GM21423 (cell line): ENCODE measurements around the gene ME3.

ENCODE experiments used
- ATAC-seq: cut with Tn5 transposase; IDR thresholded peaks from one replicate; pipeline ENCODE4 v1.9.1; 2021; ENCODE audit warnings: mild to moderate bottlenecking, moderate library complexity; ENCODE audit not compliant: unreplicated experiment

The ME3 gene

DNA sequence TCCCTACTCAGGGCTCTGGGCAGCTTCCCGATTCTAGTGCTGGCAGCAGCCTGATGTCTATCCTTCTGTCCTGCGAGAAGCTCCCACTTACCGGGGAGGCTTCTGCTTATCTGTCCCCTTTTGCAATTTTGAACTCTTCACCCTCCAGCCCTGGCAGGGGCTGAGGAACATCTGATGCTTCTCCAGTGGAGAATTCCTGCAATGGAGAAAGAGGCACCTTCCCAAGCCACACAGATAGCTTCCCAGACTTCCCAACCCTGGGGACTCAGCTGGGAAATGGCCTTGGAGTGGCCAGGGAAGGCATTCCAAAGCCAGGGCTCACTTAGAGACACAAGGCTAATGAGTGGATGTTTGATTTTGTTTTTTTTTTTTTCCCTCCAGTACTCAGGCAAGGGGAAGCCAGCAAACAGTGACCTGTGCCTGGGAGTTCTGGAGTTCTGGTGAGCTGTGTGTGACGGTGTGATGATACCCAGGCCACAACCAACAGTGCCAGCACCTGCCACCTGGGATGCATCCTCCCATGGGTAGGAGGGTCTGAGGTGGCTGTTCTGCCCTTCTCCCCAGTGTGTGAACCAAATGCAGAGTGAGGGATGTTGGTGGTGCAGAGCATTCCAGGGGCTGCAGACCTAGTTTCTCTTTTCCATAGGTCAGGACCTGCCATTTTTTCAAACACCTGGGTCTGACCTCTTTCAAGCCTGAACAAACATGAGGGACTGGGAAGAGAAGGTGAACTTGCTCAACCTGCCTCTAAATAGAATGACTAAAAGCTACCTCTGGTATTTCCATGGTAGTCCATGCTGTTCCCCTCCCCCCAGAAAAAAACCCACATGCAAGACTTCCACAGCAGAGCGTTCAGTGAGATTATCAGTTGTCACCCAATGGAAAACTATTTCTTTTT, 202.7 kb downstream of the ME3 start:
- ATAC-seq = no peak

DNA sequence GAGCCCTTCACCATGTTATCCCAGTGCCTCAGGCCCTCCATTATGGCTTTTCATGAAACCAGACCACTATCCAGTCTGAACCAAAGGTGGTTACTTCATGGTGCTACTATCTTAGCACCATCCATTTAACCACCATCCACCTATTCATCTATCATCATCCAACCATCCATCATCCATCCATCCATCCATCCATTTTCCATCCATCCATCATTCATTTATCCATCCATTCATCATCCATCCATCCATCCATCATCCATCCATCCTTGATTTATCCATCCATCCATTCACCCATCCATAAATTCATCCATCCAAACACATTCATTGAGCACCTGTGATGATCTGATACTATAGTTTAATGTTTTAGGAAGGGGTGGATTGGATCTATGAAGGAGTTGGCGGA, 204.2 kb downstream of the ME3 start:
- no peak for ATAC-seq

DNA sequence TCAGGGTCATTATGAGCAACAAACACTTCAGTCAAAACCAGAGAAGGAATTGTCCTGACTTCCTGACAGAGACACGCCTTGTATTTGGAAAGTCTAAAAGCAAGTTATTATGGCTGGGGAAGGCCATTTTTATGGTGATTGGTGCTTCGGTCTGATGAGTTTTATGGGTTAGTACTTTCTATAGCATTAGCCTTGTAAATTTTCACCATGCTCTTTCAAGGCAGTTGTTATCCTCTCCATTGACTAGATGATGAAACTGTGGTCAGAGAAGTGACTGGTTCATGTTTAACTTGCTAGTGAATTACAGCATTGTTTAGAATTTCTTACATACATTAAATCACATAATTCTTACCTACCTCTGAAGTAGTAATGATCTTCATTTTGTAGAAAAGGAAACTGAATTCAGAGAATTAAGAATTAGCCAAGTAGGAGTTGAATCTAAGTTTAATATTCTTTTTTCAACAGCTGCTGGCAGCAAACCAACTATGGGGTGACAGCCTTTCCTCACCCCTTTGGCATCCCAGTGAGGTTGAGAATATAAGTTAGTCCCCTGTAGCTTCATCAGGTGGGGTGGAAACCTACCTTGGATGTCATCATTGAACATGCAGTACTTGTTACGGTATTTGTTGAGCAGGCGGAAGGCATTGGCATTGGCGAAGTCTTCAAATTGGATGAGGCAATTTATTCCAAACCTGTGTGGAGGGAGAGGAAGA, 207.8 kb downstream of the ME3 start:
- no peak for ATAC-seq

DNA sequence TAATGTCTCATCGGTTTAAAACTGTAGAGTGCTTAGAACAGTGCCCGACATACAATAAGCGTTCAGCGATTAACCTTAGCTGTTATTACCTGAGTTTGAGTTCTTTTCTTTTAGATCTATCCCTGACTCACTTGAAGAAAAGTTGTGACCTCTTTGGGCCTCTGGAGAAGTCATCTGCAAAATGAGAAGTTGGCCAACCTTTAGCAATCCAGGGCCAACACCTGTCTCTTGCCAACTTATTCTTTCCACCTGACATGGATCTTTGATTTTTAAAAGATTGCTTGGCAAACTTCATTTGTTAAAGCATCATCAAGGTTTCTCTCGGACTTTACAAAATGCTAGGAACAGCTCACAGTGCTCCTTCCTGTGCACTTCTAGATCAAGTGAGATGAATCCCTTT, 208.5 kb downstream of the ME3 start:
- no peak for ATAC-seq

DNA sequence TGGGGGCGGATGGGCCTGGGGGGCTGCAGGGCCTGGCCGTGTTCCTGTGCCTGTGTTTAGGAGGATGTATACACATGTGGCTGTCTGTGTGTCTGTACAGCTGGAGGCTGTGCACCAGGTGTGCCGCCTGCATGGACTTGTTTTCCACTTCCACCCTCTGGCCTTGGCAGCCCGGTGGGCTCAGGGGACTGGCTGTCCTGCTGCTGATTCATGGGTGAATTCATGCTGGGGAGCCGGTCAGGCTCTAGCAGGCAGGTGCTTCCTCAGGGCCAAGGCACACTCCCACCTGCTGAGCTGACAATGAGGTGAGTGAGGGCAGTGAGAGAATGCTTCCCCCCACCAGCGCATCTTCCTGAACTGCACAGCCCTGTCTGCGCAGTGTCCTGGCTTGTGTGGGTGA, 209.3 kb downstream of the ME3 start:
- no peak for ATAC-seq

DNA sequence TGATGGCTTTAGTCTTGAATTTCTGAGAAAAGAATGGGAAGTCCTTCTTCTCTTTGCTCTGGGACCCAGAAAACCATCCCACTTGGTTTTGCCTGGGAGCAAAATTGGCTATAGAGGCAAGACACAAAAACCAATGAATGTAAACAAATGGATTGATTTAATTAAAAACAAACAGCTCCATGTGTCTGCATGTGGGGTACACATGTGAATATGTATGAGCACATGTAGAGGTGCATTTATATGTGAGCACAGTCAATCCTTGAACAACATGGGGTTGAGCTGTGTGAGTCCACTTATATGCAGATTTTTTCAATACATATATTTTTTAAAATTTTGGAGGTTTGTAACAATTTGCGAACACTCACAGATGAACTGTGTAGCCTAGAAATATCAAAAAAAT, 210.5 kb downstream of the ME3 start:
- no peak for ATAC-seq

DNA sequence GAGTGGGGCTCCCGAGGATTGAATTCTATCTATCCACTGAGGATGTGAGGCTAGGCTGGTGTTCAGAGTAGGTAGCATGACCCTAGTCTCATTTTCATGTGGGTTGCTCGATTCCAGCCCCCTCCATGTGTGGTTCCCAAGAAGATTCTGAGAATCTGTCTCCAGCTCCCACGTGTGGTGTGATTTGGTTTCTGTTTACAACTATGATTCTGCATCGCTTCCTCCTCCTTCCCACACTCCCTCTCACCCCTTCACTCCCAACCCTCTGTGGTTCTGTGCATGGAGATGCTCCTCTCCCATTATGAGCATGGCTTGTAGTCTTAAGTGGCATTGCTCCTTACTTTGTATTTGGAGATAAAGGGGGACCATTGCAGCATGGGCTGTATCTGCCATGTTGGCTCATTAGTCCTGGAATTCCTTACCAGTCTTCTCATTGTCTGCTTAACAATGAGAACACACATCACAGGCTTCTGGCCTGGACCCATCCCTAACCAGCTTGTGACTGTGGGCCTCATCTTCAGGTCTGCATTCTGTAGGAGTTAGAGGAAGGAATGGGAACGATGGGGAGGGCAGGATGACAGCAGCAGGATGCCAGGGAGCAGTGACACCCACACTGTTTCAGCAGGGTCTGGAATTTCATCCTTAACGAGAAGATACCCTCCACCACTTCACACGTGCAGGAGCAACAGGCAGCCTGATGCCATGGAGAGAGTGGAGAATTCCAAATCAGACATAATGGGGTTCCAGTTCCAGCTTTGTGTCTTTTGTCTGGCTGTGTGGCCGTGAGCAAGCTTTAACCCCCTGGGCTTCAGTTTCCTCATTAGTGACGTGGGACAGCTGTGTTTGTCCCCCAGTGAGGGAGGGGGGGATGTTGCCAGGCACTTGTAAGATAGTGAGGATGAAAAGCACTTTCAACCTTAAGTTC, 211.7 kb downstream of the ME3 start:
- no peak for ATAC-seq

DNA sequence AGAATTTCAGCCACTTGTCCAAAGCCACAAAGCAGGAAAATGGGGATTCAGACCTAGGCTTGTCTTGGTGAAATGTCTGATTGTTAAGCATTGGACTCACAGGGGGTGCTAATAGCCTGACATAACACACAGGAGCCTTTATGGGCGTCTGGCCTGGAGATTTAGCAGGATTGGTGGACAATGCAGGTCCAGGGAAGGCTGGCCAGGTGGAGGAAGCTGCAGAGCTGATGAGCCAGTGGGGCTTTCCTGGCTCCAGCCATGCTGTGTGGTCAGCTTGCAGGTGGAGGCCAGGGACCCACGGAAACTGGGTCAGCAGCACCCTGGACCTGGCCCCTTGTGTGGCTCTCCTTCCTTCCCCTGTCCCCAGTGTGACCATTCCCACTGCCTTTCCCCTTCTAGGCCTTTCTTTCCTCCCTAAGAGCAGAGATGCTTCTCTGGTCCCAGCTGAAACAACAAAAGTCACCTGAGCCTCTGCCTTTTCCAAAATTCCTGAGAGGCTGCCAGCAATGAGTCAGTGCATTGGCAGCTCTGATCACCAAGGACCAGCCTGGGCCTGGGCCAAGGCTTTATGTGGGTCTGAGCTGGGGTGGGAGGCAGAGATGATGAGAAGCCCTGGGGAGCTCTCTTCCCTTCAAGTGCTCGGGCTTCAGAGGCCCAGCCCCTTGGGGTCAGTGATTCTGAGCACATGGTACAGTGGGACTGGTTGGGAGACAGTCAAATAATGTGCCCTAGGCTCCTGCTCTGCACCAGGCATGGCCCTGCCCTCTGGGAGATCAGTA, 212.5 kb downstream of the ME3 start:
- ATAC-seq = no peak

DNA sequence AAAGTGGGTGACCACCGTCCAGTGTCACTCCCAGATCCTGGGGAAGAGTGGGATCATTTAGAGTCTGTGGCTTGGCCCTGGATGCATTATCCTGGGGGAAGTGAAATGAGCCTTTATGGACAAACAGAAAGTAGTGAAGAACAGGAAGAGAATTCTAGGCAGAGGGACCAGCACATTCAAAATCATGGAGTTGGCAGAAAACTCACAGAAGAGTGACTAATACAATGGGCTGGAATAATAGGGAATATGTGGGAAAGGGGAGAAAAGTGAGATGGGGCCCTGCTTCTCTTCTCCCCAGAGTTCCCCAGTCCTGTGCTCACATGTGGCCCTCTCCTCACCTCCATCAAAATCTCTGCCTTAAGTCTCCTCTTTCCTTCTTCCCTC, 213.4 kb downstream of the ME3 start:
- ATAC-seq = no peak

DNA sequence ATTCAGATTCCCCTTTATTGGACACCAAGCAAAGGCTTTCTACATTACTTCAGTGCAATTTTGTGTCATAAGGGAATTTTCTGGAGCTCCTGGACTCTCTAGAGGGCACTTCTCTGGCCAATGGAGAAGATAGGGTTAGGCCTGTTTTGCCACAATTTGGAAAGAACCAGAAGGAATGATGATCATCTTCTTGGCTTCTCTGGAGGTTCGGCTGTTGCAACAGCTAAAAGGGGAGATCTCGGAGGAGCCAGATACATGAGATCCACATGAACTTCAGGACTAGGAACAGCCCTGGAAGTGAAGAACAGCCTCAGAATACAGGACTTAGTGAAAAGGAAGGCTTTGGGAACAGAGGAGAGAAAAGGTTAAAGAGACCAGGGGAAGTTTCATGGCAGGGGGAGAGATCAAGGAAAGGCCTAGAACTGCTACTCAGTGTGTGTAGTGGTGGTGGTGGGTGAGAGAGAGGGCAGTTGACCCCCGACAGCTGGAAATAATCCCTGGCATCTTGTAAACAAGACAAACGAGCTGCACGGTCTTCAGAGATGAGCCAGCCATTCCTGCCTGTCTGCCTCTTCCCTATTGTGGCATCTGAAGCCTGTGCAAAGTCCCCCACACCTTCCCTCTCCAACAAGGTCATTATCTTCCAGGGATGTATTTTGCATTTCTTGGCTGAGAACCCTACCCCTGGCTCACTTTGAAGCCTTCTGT, 214.0 kb downstream of the ME3 start:
- no peak for ATAC-seq

DNA sequence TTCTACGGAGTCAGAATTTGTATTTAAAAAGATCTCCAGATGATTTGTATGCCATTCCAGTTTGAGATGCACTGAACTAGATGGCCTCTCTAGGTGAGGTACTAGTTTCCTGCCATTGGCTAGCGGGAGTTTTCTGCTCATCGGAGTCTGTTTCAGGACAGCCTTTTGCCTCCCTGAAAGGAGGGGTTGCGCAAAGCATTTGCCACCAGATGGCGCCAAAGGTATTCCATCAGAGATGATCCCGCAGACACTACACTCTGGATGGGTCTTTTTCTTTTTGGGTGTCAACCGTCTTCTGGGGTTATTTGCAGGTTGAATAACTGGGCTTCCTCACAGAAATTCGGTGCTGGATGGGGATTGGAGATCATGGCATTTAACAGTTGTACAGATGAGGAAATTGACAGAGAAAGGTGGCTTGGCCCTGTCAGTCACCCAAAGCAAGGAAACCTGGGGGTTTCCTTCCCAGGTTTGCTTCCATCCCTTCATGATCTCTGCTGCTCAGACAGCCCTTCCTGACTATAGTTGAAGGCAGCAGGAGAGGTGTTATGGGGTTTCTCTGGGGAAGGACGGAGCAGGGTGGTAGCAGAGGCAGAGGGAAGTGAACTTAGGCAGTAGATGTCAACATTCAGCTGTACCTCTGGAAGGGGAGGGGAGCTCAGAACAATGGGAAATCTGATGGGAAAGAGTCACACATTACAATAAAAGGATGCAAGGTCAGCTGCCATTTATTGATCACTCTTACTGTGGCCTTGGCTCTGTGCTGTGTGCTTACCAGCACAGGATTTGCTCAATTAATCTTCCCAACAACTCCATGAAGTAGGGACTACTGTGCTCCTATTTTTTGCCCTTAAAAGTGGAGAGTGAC, 216.1 kb downstream of the ME3 start:
- ATAC-seq = peak; percentile 80

DNA sequence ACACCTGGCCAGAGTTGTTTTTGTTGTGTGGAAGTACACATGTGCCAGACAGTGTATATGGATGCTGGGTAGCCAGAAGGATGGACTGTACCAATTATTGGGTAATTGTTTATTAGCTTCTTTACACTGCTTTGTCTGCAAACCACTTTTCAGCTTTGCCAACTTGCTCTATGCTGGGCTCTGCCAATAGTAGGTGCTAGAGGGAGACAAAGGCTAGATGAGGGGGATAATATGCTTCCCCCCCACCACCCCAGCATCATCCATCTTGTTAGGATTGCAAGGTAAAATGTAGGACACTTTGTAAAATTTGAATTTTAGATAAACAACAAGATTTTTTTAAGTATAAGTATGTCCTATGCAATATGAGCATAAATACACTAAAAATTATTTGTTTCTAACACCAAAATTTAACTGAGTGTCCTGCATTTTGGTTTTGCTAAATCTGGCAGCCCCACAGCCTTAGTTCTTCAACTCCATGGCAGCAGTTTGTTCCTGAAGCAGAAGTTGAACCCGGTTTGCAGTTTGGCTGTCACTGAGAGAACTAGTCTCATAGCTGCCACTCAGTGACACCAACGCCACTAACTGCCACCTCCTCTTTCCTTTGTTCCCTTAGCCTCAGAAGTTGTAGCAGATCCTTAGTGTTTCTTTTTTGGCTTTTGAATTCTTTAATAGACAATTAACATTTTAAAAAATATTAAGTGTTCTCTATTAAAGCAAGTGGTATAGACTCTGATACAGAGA, 219.0 kb downstream of the ME3 start:
- ATAC-seq = no peak

DNA sequence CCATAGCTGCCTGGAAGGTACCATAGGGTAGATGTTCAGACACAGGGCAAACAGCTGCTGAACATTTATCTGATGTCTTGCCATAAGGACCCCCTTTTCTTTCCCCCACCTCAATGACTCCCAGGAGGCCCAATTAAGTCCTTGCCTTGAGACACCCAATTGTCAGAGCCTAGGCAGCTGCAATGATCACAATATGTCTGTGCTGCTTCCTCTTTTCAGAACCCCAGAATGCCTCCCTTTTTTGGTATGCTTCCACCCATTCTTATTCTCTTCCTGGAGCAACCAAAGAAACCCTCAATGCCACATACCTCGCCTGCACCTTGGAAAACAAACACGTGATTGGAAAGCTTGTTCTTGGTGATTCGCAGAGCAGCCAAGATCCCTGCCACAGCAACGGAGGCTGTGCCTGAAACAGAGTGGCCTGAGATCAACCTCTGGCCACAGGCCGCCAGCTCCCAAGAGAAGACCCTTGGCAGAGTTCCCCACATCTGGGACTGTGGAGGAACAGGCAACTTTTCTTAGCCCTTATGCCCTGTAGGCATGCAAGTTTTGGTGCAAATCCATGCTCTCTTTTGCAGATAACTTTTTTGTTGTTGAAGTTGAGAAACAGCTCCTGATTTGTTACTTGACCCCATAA, 222.3 kb downstream of the ME3 start:
- no peak for ATAC-seq

DNA sequence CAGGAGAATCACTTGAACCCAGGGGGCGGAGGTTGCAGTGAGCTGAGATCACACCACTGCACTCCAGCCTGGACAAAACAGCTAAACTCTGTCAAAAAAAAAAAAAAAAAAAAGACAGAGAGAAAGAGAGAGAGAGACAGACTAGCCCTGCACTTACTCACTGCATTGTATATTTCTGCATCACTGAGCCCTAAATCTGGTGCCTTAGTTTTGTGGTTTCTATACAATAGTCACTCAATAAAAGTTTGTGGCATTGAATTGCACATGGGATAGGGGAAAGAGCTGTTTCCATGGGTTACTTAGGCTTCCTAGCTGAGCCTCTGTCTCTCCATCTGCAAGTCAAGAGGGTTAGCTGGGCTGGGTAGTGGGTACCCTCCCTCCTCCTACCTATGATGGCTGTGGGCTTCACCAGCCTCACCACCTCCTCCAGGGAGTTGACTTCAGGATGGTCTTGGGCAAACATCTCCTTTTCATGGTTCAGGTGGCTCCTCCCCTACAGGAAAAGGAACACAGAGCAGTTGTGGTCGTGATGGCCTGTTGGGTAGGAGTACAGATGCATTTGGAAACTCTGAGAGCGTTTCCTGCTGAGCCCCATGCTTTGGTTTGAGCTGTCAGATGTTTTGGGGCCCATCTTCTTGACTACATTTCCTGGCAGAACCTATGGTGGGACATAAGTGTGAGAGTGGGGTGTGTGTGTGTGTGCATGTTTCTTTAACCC, 224.5 kb downstream of the ME3 start:
- no peak for ATAC-seq

DNA sequence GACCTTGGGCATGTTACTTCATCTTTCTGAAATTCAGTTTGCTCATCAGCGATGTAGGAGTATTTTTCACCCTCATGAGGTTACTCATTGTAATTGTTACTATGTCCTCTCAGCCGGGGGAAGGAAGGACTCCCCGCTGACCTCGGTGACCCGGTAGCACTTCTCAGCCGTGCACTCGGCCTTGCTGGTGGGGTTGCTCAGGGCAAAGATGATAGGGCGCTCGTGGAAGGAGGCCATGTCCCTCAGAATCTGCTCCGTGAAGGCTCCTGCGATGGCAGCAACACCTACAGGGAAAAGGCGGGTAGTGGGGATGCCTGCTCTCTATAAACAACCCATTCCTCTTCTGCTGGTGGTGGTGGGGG, 225.5 kb downstream of the ME3 start:
- ATAC-seq = no peak

DNA sequence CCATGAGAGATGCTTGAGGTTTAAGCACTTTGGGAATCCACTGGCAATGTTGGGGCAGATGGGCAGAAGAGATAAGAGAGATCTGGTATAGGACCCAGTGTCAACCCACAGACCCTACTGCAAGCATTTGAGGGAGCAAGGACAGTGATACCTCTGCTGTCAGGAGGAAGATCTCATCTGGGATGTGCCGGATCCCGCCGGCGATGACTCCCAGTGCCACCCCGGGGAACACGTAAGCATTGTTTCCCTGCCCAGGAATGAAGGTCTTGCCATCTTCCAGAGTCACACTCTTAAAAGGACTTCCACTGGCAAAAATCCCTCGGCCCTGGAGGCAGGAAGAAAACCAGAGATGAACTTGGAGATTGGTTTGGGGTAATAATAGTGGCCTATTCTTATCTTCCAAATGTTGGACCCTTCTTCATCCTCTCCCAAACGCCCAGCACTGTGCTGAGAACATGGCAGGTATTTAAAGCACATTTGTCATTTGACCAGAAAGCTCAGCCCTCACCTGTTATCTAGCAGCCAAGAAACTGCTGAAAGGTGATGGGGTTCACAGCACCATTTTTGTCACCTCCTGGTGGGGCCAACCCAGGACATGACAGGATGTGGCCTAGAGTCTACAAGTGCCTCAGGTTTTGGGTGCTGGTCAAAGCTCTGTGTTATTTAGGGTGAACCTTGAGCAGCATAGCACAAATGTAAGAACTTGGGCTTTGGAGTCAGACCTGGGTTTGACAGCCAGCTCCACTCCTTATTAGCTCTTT, 226.1 kb downstream of the ME3 start:
- no peak for ATAC-seq

DNA sequence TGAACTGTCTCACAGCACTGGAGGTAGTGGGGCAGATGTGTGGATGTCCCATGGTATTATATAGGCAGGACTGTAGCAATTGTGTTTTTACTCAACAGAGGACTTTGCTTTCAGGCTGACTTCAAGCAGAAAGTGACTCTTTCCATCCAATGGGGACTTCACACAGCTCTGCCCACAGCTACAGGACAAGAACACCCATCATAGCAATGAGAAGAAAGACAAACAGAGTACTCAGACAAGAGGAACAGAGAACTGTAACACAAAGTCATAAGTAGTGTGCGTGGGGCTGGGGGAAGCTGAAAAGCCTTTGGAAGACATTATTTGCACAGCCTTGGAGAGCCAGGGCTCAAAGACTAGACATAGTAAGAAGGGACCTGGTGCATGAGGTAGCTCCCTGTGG, 227.4 kb downstream of the ME3 start:
- no peak for ATAC-seq
